Transverse colon (tissue), 4 donors: Measurements from ENCODE around the gene HIPK2. TPM values are rescaled to one million over a fixed set of nuclear protein-coding genes. Genes with fewer than 3 reads are reported as not detected.
A peak's percentile ranks its signal among the peaks of the same experiment; 100 is the strongest.

ENCODE experiments used
- DNase-seq: peaks from one replicate; pipeline ENCODE4 v3.0.0-alpha.2; 2019
- H3K27ac ChIP-seq, 4 donors: fragments of 200-600 bp; sonication (generic); 2 replicates each; pipeline ENCODE4 v1.5.1; 2016 to 2018; ENCODE audit warnings: inconsistent platforms in 4 of 4
- H3K27me3 ChIP-seq: fragments of 200-600 bp; sonication (generic); 2 replicates; pipeline ENCODE4 v1.5.1; 2017; ENCODE audit warnings: inconsistent platforms
- H3K36me3 ChIP-seq, 4 donors: fragments of 200-600 bp; sonication (generic); 2 replicates each; pipeline ENCODE4 v1.5.1; 2017 to 2019; ENCODE audit warnings: inconsistent platforms in 4 of 4
- H3K4me1 ChIP-seq, 4 donors: fragments of 200-600 bp; sonication (generic); 2 replicates each; pipeline ENCODE4 v1.5.1; 2017 to 2020; ENCODE audit warnings: inconsistent platforms in 4 of 4
- H3K4me3 ChIP-seq, 4 donors: fragments of 200-600 bp; sonication (generic); 1 replicate in 1 of 4; 2 replicates in 3 of 4; pipeline versions ENCODE4 v1.5.1 to v1.6.1; 2017 to 2019; ENCODE audit warnings: inconsistent platforms in 4 of 4
- H3K9me3 ChIP-seq, 2 donors: fragments of 200-600 bp; sonication (generic); 2 replicates each; pipeline ENCODE4 v1.5.1; 2017 to 2019; ENCODE audit warnings: inconsistent platforms in 2 of 2
- CTCF ChIP-seq, 5 experiments: fragments of 200-600 bp in 3 of 5; fragments of 450-650 bp in 2 of 5; sonication (generic) in 3 of 5; IDR thresholded peaks; 1 replicate in 2 of 5; 2 replicates in 3 of 5; pipeline ENCODE4 v1.5.1; 2016 to 2017; ENCODE audit warnings: antibody characterized with exemption in 5 of 5, inconsistent platforms in 3 of 5, mild to moderate bottlenecking in 2 of 5, moderate library complexity in 1 of 5
- EP300 ChIP-seq: sonication (generic); formaldehyde crosslinking; IDR thresholded peaks from one replicate; pipeline ENCODE4 v1.6.1; 2017; ENCODE audit warnings: antibody characterized with exemption, low read depth
- POLR2A ChIP-seq: fragments of 450-650 bp; IDR thresholded peaks from one replicate; pipeline ENCODE4 v1.6.1; 2016; ENCODE audit warnings: antibody characterized with exemption, mild to moderate bottlenecking, moderate library complexity
- POLR2AphosphoS5 ChIP-seq, 3 donors: sonication (generic); formaldehyde crosslinking; IDR thresholded peaks; one replicate each; pipeline ENCODE4 v1.6.1; 2016; ENCODE audit warnings: antibody characterized with exemption in 3 of 3
- WGBS, 2 donors: methylation state at CpG; one replicate each; pipeline ENCODE4 v1.1.5; 2018; ENCODE audit warnings: low coverage in 1 of 2; 5-methylcytosine and 5-hydroxymethylcytosine counted together
- in situ Hi-C, 4 donors: fragments of 200-750 bp; cut with MboI; loops; one replicate each; pipeline versions ENCODE4 v1.15.0 to v1.15.1; 2017; ENCODE audit warnings: low sequenced_read_pairs in 3 of 4, low pct_ligation_motif_present in 1 of 4, low pct_unique_long_range_greater_than_20kb in 1 of 4
- intact Hi-C: fragments of 100-400 bp; cut with DNase I; formaldehyde crosslinking; loops from one replicate; pipeline ENCODE4 v1.15.1; 2023; ENCODE audit warnings: low total_unique reads
- total RNA-seq, 4 donors: library from RNA; depleted of rRNA; stranded (reverse); fragments of >200 nt; gene quantifications; one replicate each; pipeline ENCODE4 v1.1.0, GENCODE V29; 2016

HIPK2 gene
- total RNA-seq, 4 donors from 2014 or later: 27.3 to 40.3 (median 33.6) TPM

- intact Hi-C loops (no loop called here), in situ Hi-C loops (no loop called here)
- no peak for TF ChIP-seq EP300
- no peak for TF ChIP-seq CTCF (IDR thresholded peaks at IDR 0.05)
- TF ChIP-seq POLR2AphosphoS5 (IDR thresholded peaks at IDR 0.05): no peak
- no peak for TF ChIP-seq POLR2A
- 89% methylated on average over 9 of the region's 9 CpGs; no CpG with 5 or more reads in 1 of the 2 donors for WGBS, 2 donors
- Histone ChIP-seq H3K36me3 (no peaks in the 10 kb centered on the region), H3K4me3 (no peak overlapping the region), H3K27me3 (no peaks in the 10 kb centered on the region), H3K9me3 (no peaks in the 10 kb centered on the region), H3K27ac (peak overlapping the region in 1 of 4 donors; percentile 11), H3K4me1 (peaks cover 4 to 19% (median 12%) of the 10 kb centered on the region in 4 donors)
- DNase-seq: no peak
These were observed 95.4 kb downstream of the HIPK2 start for GRCh38 chr7:139682136-139683013.

- WGBS, 2 donors: 93% methylated on average over 4 of the region's 4 CpGs; no CpG with 5 or more reads in 1 of the 2 donors
- in situ Hi-C loops: no loop called here
- intact Hi-C loops: no loop called here
- H3K4me3 ChIP-seq: no peak overlapping the region
- peaks cover 4 to 19% (median 12%) of the 10 kb centered on the region in 4 donors for H3K4me1 ChIP-seq
- H3K27me3 ChIP-seq: no peaks in the 10 kb centered on the region
- DNase-seq: no peak
- no peak for TF ChIP-seq POLR2A
- no peak for TF ChIP-seq EP300
- no peak for TF ChIP-seq CTCF (IDR thresholded peaks at IDR 0.05)
- TF ChIP-seq POLR2AphosphoS5 (IDR thresholded peaks at IDR 0.05): no peak
- no peaks in the 10 kb centered on the region for H3K9me3 ChIP-seq
- no peaks in the 10 kb centered on the region for H3K36me3 ChIP-seq
- no peak overlapping the region for H3K27ac ChIP-seq
These were observed 96.0 kb downstream of the HIPK2 start for GRCh38 chr7:139681812-139682135.

- 91 to 100% methylated on average over 1 to 6 of the region's 6 CpGs for WGBS, 2 donors
- Histone ChIP-seq H3K27me3 (no peaks in the 10 kb centered on the region), H3K27ac (peak overlapping the region in 2 of 4 donors; percentile 4 to 8), H3K9me3 (no peaks in the 10 kb centered on the region), H3K4me1 (peaks cover 4 to 19% (median 12%) of the 10 kb centered on the region in 4 donors), H3K4me3 (no peak overlapping the region), H3K36me3 (no peaks in the 10 kb centered on the region)
- no peak for DNase-seq
- intact Hi-C loops: no loop called here
- in situ Hi-C loops: no loop called here
- TF ChIP-seq CTCF (IDR thresholded peaks at IDR 0.05) (no peak), POLR2AphosphoS5 (IDR thresholded peaks at IDR 0.05) (no peak), EP300 (no peak), POLR2A (no peak)
These were observed 96.4 kb downstream of the HIPK2 start for GRCh38 chr7:139681463-139681755.

GRCh38 chr7:139680676-139681462 lies 96.9 kb downstream of the HIPK2 start:
- H3K36me3 ChIP-seq: no peaks in the 10 kb centered on the region
- in situ Hi-C loops: no loop called here
- no peaks in the 10 kb centered on the region for H3K27me3 ChIP-seq
- intact Hi-C loops: no loop called here
- TF ChIP-seq POLR2A (no peak), POLR2AphosphoS5 (IDR thresholded peaks at IDR 0.05) (no peak)
- peak overlapping the region in 3 of 4 donors; percentile 4 to 50 (median 8) for H3K27ac ChIP-seq
- DNase-seq: no peak
- no peak overlapping the region for H3K4me3 ChIP-seq
- H3K4me1 ChIP-seq: peaks cover 4 to 19% (median 12%) of the 10 kb centered on the region in 4 donors
- H3K9me3 ChIP-seq: no peaks in the 10 kb centered on the region
- 74 to 78% methylated on average over 4 to 11 of the region's 11 CpGs for WGBS, 2 donors
